DOHH2 (cell line): ENCODE data around the gene CCDC170.

Source experiments
- EZH2phosphoT487 ChIP-seq: fragments of 200-600 bp; sonication (generic); IDR thresholded peaks from 2 replicates; pipeline ENCODE4 v1.6.1; 2017; ENCODE audit warnings: borderline replicate concordance, mild to moderate bottlenecking, antibody characterized with exemption, low read length, moderate library complexity, mixed read lengths
- TF ChIP-seq, protein P1 (sequence below): fragments of 200-600 bp; sonication (generic); IDR thresholded peaks from one replicate; pipeline ENCODE4 v1.5.1; 2014; ENCODE audit warnings: antibody characterized with exemption, mild to moderate bottlenecking, low read depth, low read length; ENCODE audit not compliant: poor library complexity, severe bottlenecking

DNA sequence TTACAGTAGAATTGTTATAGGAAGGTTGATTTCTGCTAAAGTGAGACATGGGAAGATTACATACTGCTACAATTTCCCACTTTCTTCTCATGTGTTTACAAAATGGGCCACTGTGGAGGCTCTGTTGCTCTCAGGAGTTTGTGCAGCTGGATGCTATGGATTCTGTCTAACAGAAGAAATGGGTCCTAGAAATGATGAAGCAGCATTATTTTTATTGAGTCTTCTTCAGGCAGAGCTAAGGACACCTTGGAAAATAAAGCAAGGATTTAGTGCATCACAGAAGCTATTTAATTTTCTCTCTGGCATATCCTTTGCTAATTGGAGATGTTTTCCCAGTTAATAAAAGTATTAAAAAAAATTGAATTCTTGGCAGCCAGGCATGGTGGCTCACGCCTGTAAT lies 29.2 kb downstream of the CCDC170 start:
- TF ChIP-seq, protein P1, sequence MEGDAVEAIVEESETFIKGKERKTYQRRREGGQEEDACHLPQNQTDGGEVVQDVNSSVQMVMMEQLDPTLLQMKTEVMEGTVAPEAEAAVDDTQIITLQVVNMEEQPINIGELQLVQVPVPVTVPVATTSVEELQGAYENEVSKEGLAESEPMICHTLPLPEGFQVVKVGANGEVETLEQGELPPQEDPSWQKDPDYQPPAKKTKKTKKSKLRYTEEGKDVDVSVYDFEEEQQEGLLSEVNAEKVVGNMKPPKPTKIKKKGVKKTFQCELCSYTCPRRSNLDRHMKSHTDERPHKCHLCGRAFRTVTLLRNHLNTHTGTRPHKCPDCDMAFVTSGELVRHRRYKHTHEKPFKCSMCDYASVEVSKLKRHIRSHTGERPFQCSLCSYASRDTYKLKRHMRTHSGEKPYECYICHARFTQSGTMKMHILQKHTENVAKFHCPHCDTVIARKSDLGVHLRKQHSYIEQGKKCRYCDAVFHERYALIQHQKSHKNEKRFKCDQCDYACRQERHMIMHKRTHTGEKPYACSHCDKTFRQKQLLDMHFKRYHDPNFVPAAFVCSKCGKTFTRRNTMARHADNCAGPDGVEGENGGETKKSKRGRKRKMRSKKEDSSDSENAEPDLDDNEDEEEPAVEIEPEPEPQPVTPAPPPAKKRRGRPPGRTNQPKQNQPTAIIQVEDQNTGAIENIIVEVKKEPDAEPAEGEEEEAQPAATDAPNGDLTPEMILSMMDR = no peak
- TF ChIP-seq EZH2phosphoT487 = no peak
